AG08396 (cell line): Measurements from ENCODE around the gene ZNF341.
"Not testable (repeated sequence)": the region's sequence is repeated elsewhere in the genome, so short reads cannot be mapped to it uniquely, and the experiment has no call there.

ENCODE experiments used
- DNase-seq: peaks from one replicate; pipeline ENCODE4 v3.0.0; 2012; ENCODE audit warnings: low spot score, mixed read lengths

The ZNF341 gene

GRCh38 chr20:33770005-33770404 is 38.2 kb downstream of the ZNF341 start:
- DNase-seq, result no peak

- DNase-seq, result no peak
Observed at GRCh38 chr20:33771938-33772337, 40.1 kb downstream of the ZNF341 start.

DNA sequence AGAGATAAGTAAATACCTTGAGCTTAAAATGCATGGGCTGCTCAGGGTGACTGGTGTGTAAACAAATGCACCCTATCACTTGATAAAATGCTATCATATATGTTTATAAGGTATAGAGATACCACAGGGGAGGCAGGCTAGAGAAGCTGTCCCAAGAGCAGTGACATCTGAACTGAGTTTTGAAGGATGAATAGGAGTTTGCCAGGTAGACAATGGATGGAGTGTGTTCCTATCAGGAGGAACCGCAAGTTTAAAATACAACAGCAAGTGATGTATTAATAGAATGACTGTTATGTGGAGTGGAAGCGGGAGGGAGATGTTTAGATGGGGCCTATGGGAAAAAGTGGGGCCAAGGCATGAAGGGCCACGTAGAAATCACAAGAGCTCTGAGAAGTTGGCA is 40.6 kb downstream of the ZNF341 start:
- no peak for DNase-seq

- no peak for DNase-seq
Observed at GRCh38 chr20:33773412-33774089, 41.8 kb downstream of the ZNF341 start.

DNA sequence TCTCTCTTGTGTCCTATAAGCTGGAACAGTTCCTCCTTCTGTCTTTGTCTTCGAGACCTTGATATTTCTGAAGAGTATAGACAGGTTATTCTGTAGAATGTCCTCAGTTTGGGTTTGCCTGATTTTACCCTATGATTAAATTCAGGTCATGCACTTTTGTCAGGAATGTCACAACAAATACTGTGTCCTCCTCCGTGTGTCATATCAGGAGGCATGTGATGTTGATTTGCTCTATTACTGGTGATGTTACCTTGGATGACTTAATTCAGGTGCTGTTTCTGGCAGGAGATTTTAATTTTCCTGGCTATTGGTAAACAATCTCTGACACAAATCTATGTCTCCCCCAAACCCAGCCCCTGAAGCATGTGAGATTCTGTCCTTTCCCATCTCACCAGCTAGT is 46.0 kb downstream of the ZNF341 start:
- DNase-seq, result no peak

DNA sequence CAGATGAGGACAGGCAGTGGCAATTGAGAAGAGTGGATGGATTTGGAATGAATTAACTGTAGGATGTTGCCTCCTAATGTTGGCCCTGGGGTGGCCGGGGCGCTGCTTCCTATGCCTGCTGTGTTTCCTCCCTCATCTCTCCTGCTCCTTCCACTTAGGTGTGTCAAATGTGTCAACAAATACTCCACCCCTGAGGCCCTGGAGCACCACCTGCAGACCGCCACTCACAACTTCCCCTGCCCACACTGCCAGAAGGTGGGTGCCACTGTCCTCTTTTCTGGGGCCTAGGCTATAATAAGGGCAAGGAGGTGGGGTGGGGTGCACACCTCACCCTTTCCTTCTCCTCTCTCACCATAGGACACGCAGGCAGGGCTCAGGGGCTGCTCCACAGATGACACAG is 49.3 kb downstream of the ZNF341 start:
- DNase-seq, result no peak

DNA sequence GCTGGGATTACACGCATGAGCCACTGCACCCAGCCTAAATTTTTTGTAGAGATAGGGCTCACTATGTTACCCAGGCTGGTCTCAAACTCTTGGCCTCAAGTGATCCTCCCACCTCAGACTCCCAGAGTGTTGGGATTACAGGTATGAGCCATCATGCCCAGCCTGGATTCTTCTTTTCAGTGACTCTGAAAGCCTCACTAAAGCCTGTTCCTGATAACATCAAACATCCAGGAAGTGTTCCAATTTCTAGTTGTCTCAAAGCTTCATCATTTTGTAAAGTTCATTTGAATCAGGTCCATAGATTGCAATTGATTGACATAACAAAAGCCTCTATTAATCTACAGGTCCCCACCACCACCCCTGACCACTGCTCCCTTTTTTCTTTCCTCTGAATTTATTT is 50.1 kb downstream of the ZNF341 start:
- no peak for DNase-seq

DNA sequence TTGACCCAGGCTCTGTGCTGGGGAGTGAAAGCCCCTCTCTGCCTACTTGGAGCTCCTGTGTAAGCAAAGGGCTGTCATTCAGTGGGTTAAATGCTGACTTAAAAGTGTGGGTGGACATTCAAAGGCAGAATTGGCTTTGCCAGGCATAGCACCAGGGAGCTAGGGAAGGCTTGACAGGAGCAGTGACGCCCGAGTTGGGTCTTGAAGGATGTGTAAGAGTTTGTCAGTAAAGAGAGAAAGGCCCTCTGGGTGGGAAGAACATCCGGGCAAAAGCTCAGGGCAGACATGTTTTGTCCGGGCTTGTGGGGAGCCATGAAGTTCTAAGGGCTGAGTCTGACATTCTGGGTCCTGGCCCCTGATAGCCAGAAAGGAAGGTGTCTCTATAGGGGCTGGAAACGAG is 51.5 kb downstream of the ZNF341 start:
- no peak for DNase-seq

GRCh38 chr20:33783818-33784217 is 52.0 kb downstream of the ZNF341 start:
- DNase-seq, result no peak

DNA sequence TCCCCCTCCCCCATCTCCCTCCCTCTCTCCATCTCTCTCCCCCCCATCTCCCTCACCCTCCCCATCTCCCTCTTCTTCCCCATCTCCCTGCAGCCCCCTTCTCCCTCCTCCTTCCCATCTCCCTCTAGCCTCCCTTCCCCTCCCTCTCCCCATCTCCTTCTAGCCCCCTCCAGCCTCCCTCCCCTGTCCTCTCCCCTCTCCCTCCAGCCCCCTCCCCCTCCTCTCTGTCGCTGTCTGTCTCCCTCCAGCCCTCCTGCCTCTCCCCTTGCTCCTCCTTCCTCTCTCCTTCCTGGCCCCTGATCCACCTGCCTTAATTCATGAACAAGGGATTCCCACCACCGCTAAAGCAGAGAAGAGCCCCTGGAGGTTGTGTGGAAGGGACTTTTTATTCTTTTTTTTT is 52.4 kb downstream of the ZNF341 start:
- DNase-seq, result no peak

DNA sequence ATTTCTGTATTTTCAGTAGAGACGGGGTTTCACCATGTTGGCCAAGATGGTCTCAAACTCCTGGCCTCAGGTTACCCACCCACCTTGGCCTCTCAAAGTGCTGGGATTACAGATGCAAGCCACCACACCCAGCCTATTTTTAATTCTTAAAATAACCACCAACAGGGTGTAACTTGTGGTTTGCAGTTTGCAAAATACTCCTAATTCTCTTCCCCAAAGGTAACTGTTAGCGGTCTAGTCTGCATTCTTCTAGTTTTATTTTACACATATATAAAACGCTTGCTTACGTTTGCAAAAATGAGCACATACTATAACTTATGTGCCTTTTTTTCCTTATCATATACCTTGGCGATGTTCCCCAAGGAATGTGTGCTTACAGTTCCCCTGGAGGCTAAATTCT is 53.7 kb downstream of the ZNF341 start:
- no peak for DNase-seq

- DNase-seq, result no peak
Observed at GRCh38 chr20:33787253-33787891, 55.6 kb downstream of the ZNF341 start.

DNA sequence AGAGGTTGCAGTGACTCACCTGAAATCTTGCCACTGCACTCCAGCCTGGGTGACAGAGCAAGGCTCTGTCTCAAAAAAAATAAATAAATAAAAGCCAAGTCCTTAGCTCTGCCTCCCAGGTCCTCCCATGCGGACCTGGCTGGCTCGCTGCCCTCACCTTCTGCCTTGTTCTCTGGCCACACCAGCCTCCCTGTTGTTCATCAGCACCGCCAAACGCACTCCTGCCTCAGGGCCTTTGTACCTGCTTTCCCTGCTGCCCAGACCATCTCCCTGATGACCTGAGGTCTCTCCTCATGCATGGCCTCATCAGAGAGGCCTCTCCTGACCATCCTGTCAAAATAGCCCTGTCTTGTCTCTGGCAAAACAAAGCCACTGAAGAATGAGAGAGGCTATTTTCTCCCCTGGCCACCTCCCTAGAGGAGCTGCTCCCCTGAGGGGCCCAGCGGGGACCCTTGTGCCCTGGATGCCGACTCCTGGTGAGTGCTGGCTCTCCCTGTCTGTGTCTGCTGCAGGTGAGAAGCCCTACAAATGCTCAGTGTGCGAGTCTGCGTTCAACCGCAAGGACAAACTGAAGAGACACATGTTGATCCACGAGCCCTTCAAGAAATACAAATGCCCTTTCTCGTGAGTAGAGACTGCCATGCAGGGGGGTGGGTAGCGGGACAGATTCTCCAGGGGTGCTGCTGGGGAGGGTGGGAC is 56.7 kb downstream of the ZNF341 start:
- no peak for DNase-seq

GRCh38 chr20:33789109-33789857 is 57.5 kb downstream of the ZNF341 start:
- peak; percentile 89 for DNase-seq

DNA sequence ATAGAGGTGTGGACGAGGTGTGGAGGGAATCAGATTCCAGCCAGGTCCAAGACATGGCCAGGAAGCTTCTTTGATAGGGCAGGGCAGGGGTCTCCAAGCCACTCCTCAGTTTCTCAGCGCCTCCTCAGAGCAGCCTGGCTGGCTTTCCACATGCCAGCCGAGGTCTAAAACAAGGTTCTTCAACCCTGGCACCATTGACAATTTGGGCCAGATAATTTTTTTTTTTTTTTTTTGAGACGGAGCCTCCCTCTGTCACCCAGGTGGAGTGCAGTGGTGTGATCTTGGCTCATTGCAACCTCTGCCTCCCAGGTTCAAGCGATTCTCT is 58.0 kb downstream of the ZNF341 start:
- DNase-seq, result no peak

DNA sequence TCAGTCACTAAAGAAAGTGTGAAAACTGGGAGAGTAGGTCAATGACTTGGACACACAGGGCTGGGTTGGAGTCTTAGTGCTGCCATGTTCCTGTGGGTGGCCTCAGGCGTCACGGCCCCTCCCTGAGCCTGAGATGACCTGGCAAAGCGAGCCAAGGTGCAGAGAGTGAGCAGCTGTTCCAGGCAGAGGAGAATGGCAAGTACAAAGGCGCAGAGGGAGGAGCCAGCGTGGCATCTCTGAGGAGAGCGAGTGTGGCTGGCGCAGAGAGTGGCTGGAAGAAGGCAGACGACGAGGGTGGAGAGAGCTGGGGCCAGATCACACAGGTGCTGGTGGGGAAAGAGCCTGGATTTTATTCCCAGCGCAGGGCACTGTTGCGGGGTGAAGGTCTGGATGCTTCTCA is 58.8 kb downstream of the ZNF341 start:
- no peak for DNase-seq

- DNase-seq, result no peak
Observed at GRCh38 chr20:33791021-33791420, 59.2 kb downstream of the ZNF341 start.

DNA sequence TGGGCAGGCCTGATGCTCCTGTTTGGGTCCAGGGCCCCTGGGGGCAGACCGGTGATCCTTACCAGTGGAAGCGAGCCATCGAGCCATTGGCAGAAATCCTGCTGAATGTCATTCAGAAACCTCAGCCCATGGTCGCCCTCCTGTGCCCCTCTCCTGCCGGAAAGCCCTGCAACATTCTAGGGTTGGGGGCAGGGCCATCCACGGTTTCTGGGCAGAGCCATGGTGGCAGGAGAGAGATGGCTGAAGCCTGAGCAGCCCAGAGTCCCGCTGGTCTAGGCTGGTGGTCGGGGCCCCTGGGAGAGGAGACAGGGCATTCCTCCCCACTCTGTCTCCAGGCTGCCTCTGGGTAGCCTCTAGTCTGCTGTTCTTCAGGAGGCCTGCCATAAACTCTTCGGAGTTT is 59.7 kb downstream of the ZNF341 start:
- no peak for DNase-seq

- DNase-seq, result peak; percentile 70
Observed at GRCh38 chr20:33791959-33792597, 60.3 kb downstream of the ZNF341 start.

DNA sequence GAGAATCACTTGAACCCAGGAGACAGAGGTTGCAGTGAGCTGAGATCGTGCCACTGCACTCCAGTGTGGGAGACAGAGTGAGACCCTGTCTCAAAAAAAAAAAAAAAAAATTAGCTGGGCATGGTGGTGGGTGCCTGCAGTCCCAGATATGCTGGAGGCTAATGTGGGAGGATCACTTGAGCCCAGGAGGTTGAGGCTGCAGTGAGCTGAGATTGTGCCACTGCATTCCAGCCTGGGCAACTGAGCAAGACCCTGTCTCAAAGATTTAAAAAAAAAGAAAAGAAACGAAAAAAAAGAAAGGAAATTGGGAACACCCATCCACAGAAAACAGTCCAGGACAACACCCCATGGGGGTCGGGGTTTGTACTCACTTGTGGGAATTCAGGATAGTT is 60.8 kb downstream of the ZNF341 start:
- DNase-seq, result not testable (repeated sequence)

- DNase-seq, result peak; percentile 28
Observed at GRCh38 chr20:33793011-33793931, 61.5 kb downstream of the ZNF341 start.
